ENCODE results near the gene MGAT4B.

The MGAT4B gene

GRCh38 chr5:179812135-179812825 is 5.6 kb upstream of the MGAT4B start:
- no peaks in the 10 kb centered on the region for H3K36me3 ChIP-seq
- no peaks in the 10 kb centered on the region for H3K27me3 ChIP-seq (ENCODE audit: insufficient read depth, low read depth, severe bottlenecking)
- no peak overlapping the region for H3K27ac ChIP-seq
- no peak overlapping the region for H3K4me3 ChIP-seq (ENCODE audit: low read depth, low read length)
- DNase-seq, result no peak
- H3K9me3 ChIP-seq (ENCODE audit: severe bottlenecking), result no peaks in the 10 kb centered on the region
- no peak for TF ChIP-seq CTCF (IDR thresholded peaks at IDR 0.05; ENCODE audit: low read depth, low read length)

- no peaks in the 10 kb centered on the region for H3K36me3 ChIP-seq
- no peak for TF ChIP-seq CTCF (IDR thresholded peaks at IDR 0.05; ENCODE audit: low read depth, low read length)
- H3K9me3 ChIP-seq (ENCODE audit: severe bottlenecking), result no peaks in the 10 kb centered on the region
- H3K4me3 ChIP-seq (ENCODE audit: low read depth, low read length), result peak overlapping the region; percentile 47
- H3K27ac ChIP-seq, result peak overlapping the region; percentile 43
- DNase-seq, result no peak
- H3K27me3 ChIP-seq (ENCODE audit: insufficient read depth, low read depth, severe bottlenecking), result no peaks in the 10 kb centered on the region
Observed at GRCh38 chr5:179805529-179806249, 977 bp downstream of the MGAT4B start.

- DNase-seq, result no peak
- H3K36me3 ChIP-seq, result no peaks in the 10 kb centered on the region
- peak overlapping the region; percentile 47 for H3K4me3 ChIP-seq (ENCODE audit: low read depth, low read length)
- TF ChIP-seq CTCF (IDR thresholded peaks at IDR 0.05; ENCODE audit: low read depth, low read length), result no peak
- H3K27ac ChIP-seq, result peak overlapping the region; percentile 43; the same call in 1 of the 2 replicates
- H3K27me3 ChIP-seq (ENCODE audit: insufficient read depth, low read depth, severe bottlenecking), result no peaks in the 10 kb centered on the region
- H3K9me3 ChIP-seq (ENCODE audit: severe bottlenecking), result no peaks in the 10 kb centered on the region
Observed at GRCh38 chr5:179805070-179805528, 1.6 kb downstream of the MGAT4B start.

- Histone ChIP-seq H3K36me3 (no peaks in the 10 kb centered on the region), H3K27me3 (ENCODE audit: insufficient read depth, low read depth, severe bottlenecking) (no peaks in the 10 kb centered on the region), H3K9me3 (ENCODE audit: severe bottlenecking) (no peaks in the 10 kb centered on the region), H3K27ac (no peak overlapping the region), H3K4me3 (ENCODE audit: low read depth, low read length) (no peak overlapping the region)
- no peak for DNase-seq
- no peak for TF ChIP-seq CTCF (IDR thresholded peaks at IDR 0.05; ENCODE audit: low read depth, low read length)
Observed at GRCh38 chr5:179804555-179804947, 2.1 kb downstream of the MGAT4B start.

GRCh38 chr5:179803651-179804554 is 2.8 kb downstream of the MGAT4B start:
- no peak for TF ChIP-seq CTCF (IDR thresholded peaks at IDR 0.05; ENCODE audit: low read depth, low read length)
- no peak for DNase-seq
- H3K27me3 ChIP-seq (ENCODE audit: insufficient read depth, low read depth, severe bottlenecking), result no peaks in the 10 kb centered on the region
- no peak overlapping the region for H3K27ac ChIP-seq
- H3K9me3 ChIP-seq (ENCODE audit: severe bottlenecking), result no peaks in the 10 kb centered on the region
- H3K36me3 ChIP-seq, result no peaks in the 10 kb centered on the region
- H3K4me3 ChIP-seq (ENCODE audit: low read depth, low read length), result no peak overlapping the region

Measured in WERI-Rb-1 (cell line).